Muscle layer of duodenum (tissue), 2 donors: ENCODE data around the gene TSKS.
A peak's percentile ranks its signal among the peaks of the same experiment; 100 is the strongest.

Experiments used
- H3K27ac ChIP-seq: one replicate; pipeline ENCODE4 v1.7.0; 2013; ENCODE audit warnings: mild to moderate bottlenecking, low read length
- H3K27me3 ChIP-seq: one replicate; pipeline ENCODE4 v1.7.0; 2013; ENCODE audit warnings: low read depth, mild to moderate bottlenecking, control low read depth, low read length
- H3K36me3 ChIP-seq, 2 donors: one replicate each; pipeline ENCODE4 v1.7.0; 2013; ENCODE audit warnings: low read length in 2 of 2, control low read depth in 1 of 2, mild to moderate bottlenecking in 1 of 2; ENCODE audit not compliant: insufficient read depth in 2 of 2, control insufficient read depth in 1 of 2
- H3K4me1 ChIP-seq, 2 donors: one replicate each; pipeline ENCODE4 v1.7.0; 2013; ENCODE audit warnings: low read length in 2 of 2, mild to moderate bottlenecking in 2 of 2, control low read depth in 1 of 2, moderate library complexity in 1 of 2; ENCODE audit not compliant: insufficient read depth in 2 of 2, control insufficient read depth in 1 of 2
- H3K4me3 ChIP-seq, 2 donors: one replicate each; pipeline ENCODE4 v1.7.0; 2013; ENCODE audit warnings: low read length in 2 of 2, low read depth in 1 of 2, mild to moderate bottlenecking in 1 of 2
- H3K9me3 ChIP-seq, 2 donors: one replicate each; pipeline ENCODE4 v1.7.0; 2013; ENCODE audit warnings: low read length in 2 of 2, control low read depth in 1 of 2, mild to moderate bottlenecking in 1 of 2; ENCODE audit not compliant: control insufficient read depth in 1 of 2
- donor health status: healthy.

Gene TSKS

DNA sequence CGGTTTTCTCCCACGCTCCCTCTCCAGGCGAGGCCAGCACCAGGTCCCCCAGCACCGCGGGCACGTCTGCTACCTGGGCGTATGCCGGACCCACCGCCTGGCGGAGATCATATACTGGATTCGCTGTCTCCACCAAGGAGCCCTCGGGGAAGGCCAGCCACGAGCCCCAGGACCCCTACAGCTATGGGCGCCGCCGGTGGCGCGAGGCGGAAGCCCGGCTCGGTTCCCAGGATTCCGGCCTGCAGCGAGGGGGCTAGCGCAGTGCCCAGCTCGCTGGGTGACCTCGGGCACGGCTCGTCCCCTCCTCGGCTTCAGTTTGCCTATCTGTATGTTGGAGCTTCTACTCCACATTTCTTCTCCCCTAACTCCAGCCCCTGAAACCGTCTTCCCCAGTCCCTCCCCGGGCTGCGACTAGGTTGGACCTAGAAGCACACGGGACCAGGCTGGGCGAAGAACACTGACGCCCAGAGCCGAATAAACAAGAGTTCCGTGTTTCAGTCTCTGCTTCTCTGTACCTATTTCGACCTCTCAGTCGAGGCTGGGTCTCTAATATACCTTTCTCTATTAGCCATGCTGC lies 72.9 kb downstream of the TSKS start:
- Histone ChIP-seq H3K27ac (no peak overlapping the region), H3K27me3 (peaks cover 19% of the 10 kb centered on the region), H3K36me3 (peaks cover 2 to 27% of the 10 kb centered on the region in 2 donors), H3K4me3 (peak overlapping the region; percentile 65 to 66), H3K9me3 (no peaks in the 10 kb centered on the region), H3K4me1 (peaks cover 4 to 29% of the 10 kb centered on the region in 2 donors)
